ENCODE measurements around the gene SLFNL1.

Gene SLFNL1

DNA sequence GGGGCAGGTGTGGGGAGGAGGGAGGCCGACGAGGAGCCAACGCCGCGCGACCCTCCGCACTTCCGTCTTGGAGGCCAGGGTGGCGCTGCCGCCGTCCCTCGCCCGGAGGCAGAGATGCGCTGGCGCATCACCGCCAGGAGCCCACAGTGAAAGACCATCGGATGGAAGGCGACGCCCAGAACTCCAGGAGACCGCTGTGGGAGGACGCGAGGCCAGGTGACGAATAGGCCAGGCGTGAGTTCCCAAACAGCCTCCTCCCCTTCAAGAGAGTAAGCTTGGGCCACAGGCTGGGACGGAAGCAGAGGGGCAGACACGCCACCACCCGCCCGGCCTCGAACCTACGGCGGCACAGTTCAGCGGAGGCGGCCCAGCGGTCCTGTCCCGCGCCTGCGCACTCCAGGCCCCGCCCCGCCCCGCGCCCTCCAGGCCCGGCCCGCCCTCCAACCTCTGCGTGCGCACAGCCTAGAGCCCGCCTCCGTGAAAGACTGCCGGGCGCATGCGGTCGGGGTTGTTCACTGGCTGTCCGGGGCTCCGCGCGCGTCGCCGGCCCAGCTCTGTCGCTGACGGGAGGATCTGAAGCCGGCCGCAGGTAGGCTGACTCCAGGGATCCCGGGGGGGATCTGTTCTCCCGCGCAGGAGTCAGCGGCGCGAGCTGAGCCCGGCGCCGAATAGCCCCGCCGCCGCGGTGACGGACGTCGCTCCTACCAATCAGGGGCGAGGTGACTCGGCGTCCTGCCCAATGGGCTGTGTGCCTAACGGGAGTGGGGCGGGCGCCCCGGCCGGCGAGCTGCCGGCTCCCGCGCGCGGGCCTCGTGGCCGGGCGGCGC is 42.1 kb downstream of the SLFNL1 start, which contains the start of gene CTPS1:
Gene CTPS1, plus strand, starts transcription at position 456 of the 827 bp plus-strand sequence. CDS start 3,595 bp downstream, outside the sequence.
- peak within 1 kb of the TSS; percentile 70 for H3K4me3 ChIP-seq (ENCODE audit: low read depth, low read length)
- DNase-seq (ENCODE audit: low read depth, low spot score): peak; percentile 54
- CTCF ChIA-PET: interaction anchor here (0.6 to 4.0 kb wide), 10 partner anchors 10 to 175 kb away, joined by 3 to 38 read pairs (median 4); no protein-coding TSS in a partner anchor
- POLR2A ChIA-PET: interaction anchor here (0.6 to 1.3 kb wide), 5 partner anchors 12 to 24 kb away, joined by 3 to 10 read pairs (median 3); no protein-coding TSS in a partner anchor
- TF ChIP-seq, protein P1, sequence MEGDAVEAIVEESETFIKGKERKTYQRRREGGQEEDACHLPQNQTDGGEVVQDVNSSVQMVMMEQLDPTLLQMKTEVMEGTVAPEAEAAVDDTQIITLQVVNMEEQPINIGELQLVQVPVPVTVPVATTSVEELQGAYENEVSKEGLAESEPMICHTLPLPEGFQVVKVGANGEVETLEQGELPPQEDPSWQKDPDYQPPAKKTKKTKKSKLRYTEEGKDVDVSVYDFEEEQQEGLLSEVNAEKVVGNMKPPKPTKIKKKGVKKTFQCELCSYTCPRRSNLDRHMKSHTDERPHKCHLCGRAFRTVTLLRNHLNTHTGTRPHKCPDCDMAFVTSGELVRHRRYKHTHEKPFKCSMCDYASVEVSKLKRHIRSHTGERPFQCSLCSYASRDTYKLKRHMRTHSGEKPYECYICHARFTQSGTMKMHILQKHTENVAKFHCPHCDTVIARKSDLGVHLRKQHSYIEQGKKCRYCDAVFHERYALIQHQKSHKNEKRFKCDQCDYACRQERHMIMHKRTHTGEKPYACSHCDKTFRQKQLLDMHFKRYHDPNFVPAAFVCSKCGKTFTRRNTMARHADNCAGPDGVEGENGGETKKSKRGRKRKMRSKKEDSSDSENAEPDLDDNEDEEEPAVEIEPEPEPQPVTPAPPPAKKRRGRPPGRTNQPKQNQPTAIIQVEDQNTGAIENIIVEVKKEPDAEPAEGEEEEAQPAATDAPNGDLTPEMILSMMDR (IDR thresholded peaks at IDR 0.05; ENCODE audit: insufficient read depth, low read length, missing control alignments): peak; percentile 37

DNA sequence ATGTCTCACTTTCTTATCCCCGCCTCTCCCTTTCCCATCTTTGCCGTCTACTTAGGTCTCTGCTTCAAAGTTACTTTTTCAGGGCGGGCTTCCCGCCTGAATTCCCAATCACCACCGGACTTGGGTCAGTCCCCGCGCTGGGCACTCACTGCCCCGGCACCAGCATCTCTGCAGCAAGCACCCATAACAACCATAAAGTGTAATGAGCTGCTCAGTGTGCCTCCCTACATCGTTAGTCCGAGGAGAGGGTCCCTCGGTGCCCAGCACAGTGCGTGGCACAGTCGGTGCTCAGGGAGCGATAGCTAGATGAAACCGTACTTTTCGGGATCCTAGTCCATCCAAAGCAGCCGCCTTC is 42.7 kb downstream of the SLFNL1 start:
- TF ChIP-seq, protein P1 (IDR thresholded peaks at IDR 0.05; ENCODE audit: insufficient read depth, low read length, missing control alignments): no peak
- no peak for DNase-seq (ENCODE audit: low read depth, low spot score)
- ChIA-PET POLR2A (interaction anchor here (1.3 kb wide), 1 partner anchor 23 kb away, joined by 3 read pairs; no protein-coding TSS in a partner anchor), CTCF (interaction anchor here (1.1 to 4.0 kb wide), 6 partner anchors 9 to 128 kb away, joined by 3 to 38 read pairs (median 5); no protein-coding TSS in a partner anchor)
- peak overlapping the region; percentile 70 for H3K4me3 ChIP-seq (ENCODE audit: low read depth, low read length)

DNA sequence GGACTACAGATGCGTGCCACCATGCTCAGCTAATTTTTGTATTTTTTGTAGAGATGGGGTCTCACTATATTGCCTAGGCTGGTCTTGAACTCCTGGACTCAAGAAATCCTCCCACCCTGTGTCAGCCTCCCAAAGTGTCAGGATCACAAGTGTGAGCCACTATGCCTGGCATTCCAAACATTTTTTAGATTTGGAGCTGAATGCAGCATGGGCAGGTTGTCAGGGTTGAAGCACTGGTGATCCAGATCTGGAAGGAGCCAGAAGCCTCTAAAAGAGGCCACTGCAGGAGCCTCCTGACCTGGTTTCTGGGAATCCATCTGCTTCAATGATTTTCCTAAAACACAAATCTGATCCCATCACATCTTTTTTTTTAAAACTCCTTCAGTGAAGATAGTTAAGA is 43.8 kb downstream of the SLFNL1 start:
- ChIA-PET CTCF (interaction anchor here (1.0 to 4.0 kb wide), 4 partner anchors 8 to 128 kb away, joined by 3 to 38 read pairs (median 4); no protein-coding TSS in a partner anchor), POLR2A (interaction anchor here (0.7 kb wide), 1 partner anchor 15 kb away, joined by 6 read pairs; no protein-coding TSS in a partner anchor)
- no peak for DNase-seq (ENCODE audit: low read depth, low spot score)
- TF ChIP-seq, protein P1 (IDR thresholded peaks at IDR 0.05; ENCODE audit: insufficient read depth, low read length, missing control alignments): no peak
- H3K4me3 ChIP-seq (ENCODE audit: low read depth, low read length): no peak overlapping the region

DNA sequence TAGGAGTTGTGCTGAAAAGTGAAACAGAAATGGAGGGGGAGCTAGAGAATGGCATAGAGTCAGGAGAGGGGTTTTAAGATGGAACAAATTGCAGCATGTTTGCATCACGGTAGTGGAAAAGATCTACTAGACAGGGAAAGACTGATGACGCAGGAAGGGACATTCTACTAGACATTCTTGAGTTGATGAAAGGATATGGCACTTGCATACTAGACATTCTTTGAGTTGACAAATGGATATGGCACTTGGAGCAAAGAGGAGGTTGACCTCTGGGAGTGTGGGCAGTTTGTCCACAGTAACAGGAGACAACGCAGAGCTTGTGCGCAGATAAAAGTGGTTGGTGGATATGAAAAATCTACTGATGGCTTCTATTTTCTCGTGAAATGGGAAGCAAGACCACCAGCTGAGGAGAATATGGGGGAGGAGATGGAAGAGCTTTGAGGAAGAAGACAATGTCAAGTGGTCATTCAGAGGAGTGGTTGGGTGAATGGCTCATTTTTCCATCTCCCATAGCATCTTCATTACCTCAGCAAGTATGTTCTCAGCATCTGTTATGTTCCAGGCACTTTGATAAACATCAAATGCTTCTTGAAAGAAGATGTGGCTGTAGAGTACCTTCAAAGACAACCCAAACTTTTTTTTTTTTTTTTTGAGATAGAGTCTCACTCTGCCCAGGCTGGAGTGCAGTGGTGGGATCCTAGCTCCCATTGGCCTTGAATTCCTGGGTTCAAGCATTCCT is 44.4 kb downstream of the SLFNL1 start:
- no peak overlapping the region for H3K4me3 ChIP-seq (ENCODE audit: low read depth, low read length)
- peak; percentile 80 for DNase-seq (ENCODE audit: low read depth, low spot score)
- ChIA-PET POLR2A (interaction anchor here (0.7 kb wide), 3 partner anchors 16 to 350 kb away, joined by 3 to 6 read pairs (median 3); no protein-coding TSS in a partner anchor), CTCF (interaction anchor here (0.7 to 1.7 kb wide), 3 partner anchors 25 to 127 kb away, joined by 3 to 4 read pairs (median 4); no protein-coding TSS in a partner anchor)
- TF ChIP-seq, protein P1 (IDR thresholded peaks at IDR 0.05; ENCODE audit: insufficient read depth, low read length, missing control alignments): no peak

DNA sequence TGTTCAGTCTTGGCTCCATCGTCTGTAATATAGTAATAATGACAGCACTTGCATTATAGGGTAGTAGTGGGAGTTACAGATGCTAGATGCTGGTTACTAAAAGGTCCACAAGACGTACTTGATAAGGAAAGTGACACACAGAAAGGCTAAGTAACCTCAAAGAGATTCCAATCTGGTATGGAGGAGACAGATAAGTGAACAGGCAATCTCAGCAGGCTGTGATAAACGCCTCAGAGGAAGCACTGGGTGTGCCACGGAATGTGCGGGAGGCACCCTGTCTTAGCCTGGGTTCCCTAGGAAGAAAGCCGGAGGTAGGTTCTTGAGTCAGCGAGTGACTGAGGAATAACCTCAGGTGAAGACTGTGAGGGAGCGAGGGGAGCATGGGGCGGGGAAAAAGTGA is 46.6 kb downstream of the SLFNL1 start:
- POLR2A ChIA-PET: no interaction called here
- H3K4me3 ChIP-seq (ENCODE audit: low read depth, low read length): no peak overlapping the region
- CTCF ChIA-PET: interaction anchor here (17.3 kb wide), 1 partner anchor 23 kb away, joined by 282 read pairs; no protein-coding TSS in a partner anchor
- DNase-seq (ENCODE audit: low read depth, low spot score): no peak
- TF ChIP-seq, protein P1 (IDR thresholded peaks at IDR 0.05; ENCODE audit: insufficient read depth, low read length, missing control alignments): no peak

All from AG04449 (cell line).